ENCODE measurements around the gene CMTM6. TPM values are rescaled to one million over a fixed set of nuclear protein-coding genes. Genes with fewer than 3 reads are reported as not detected.
A peak's percentile ranks its signal among the peaks of the same experiment; 100 is the strongest.

Gene CMTM6
- total and polyA plus RNA-seq, 2 of the 8 experiments (the other 6 are each of a cell fraction or from before 2014, with no cell fraction given): 24.0 to 51.5 TPM

- Histone ChIP-seq H3K79me2 (ENCODE audit: control insufficient read depth in 1 of 2, insufficient read depth in 2 of 2, low read length in 2 of 2) (no peaks in the 10 kb centered on the region; a peak in 1 of 4 replicates), H2BK12ac (ENCODE audit: low read depth, low read length) (no peak overlapping the region), H3K4me1 (replicated peaks in 1 of 4; ENCODE audit: control insufficient read depth in 3 of 4, insufficient read depth in 4 of 4, low read length in 3 of 4) (peaks cover 0 to 5% (median 1%) of the 10 kb centered on the region in 4 experiments; a peak in 2 of 7 replicates), H2BK20ac (ENCODE audit: low read length) (no peak overlapping the region), H3K4ac (replicated peaks; ENCODE audit: insufficient read length, low read depth, low read length) (no peak overlapping the region), H3K36me3 (ENCODE audit: control insufficient read depth in 2 of 4, insufficient read depth in 4 of 4, low read length in 3 of 4) (peaks cover 0 to 2% (median 0%) of the 10 kb centered on the region in 4 experiments; a peak in 1 of 8 replicates), H3K4me2 (ENCODE audit: insufficient read depth in 1 of 2, low read depth in 2 of 2, low read length in 2 of 2) (no peak overlapping the region), H3K56ac (replicated peaks; ENCODE audit: insufficient read length, low read depth, low read length) (no peak overlapping the region), H3K23me2 (ENCODE audit: low read depth, low read length) (peaks cover 1% of the 10 kb centered on the region; the same call in 1 of the 2 replicates), H3K79me1 (ENCODE audit: low read depth, low read length) (peaks cover 5% of the 10 kb centered on the region), H2AK5ac (ENCODE audit: low read depth, low read length) (no peak overlapping the region), H4K5ac (ENCODE audit: insufficient read length, low read depth, low read length) (no peak overlapping the region), H4K8ac (ENCODE audit: extremely low read depth, insufficient read depth, low read length) (no peak overlapping the region), H3K27me3 (replicated peaks in 1 of 4; ENCODE audit: control insufficient read depth in 3 of 4, extremely low read depth in 1 of 4, insufficient read depth in 3 of 4, low read length in 3 of 4) (no peaks in the 10 kb centered on the region), H3K14ac (ENCODE audit: insufficient read length) (no peak overlapping the region), H4K91ac (replicated peaks; ENCODE audit: insufficient read length, low read length) (no peak overlapping the region), H3K23ac (ENCODE audit: insufficient read length) (no peak overlapping the region), H2AFZ (ENCODE audit: low read length) (no peak overlapping the region), H2BK15ac (ENCODE audit: low read length) (no peak overlapping the region), H2BK5ac (ENCODE audit: low read depth, low read length) (no peak overlapping the region), H3K9ac (replicated peaks in 1 of 4; ENCODE audit: extremely low read depth in 1 of 4, low read depth in 3 of 4, low read length in 3 of 4) (no peak overlapping the region), H3K9me3 (ENCODE audit: insufficient read depth in 2 of 2, low read depth in 1 of 2, low read length in 1 of 2) (no peaks in the 10 kb centered on the region), H3K27ac (ENCODE audit: low read depth, low read length) (no peak overlapping the region), H3K18ac (ENCODE audit: extremely low read depth, low read length) (no peak overlapping the region), H3K4me3 (ENCODE audit: extremely low read depth in 1 of 4, insufficient read depth in 2 of 4, low read depth in 3 of 4, low read length in 4 of 4) (no peak overlapping the region), H4K20me1 (replicated peaks in 1 of 2; ENCODE audit: control insufficient read depth in 1 of 2, insufficient read depth in 2 of 2, low read length in 2 of 2) (peaks cover 0 to 1% of the 10 kb centered on the region in 2 experiments), H2BK120ac (replicated peaks; ENCODE audit: low read depth, low read length) (no peak overlapping the region)
- CTCF ChIA-PET (ENCODE audit: partially characterized antibody): interaction anchor here (0.6 to 5.8 kb wide), 11 partner anchors 8 to 203 kb away, joined by 3 to 44 read pairs (median 4); no protein-coding TSS in a partner anchor
- POLR2A ChIA-PET (ENCODE audit: partially characterized antibody): interaction anchor here (1.0 kb wide), 1 partner anchor 17 kb away, joined by 4 read pairs; no protein-coding TSS in a partner anchor
- TF ChIP-seq SAP30 (IDR thresholded peaks at IDR 0.05; ENCODE audit: insufficient read depth, insufficient replicate concordance, low read length): no peak
- TF ChIP-seq POLR2AphosphoS5 (IDR thresholded peaks at IDR 0.05; ENCODE audit: low read depth, low read length): no peak
- no peak for TF ChIP-seq EGR1 (IDR thresholded peaks at IDR 0.05; ENCODE audit: borderline replicate concordance, low read depth, low read length)
- TF ChIP-seq, protein P1, sequence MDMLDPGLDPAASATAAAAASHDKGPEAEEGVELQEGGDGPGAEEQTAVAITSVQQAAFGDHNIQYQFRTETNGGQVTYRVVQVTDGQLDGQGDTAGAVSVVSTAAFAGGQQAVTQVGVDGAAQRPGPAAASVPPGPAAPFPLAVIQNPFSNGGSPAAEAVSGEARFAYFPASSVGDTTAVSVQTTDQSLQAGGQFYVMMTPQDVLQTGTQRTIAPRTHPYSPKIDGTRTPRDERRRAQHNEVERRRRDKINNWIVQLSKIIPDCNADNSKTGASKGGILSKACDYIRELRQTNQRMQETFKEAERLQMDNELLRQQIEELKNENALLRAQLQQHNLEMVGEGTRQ (IDR thresholded peaks at IDR 0.05; ENCODE audit: low read length): no peak
- no peak for TF ChIP-seq CBX5 (IDR thresholded peaks at IDR 0.05; ENCODE audit: low read depth, low read length)
- FAIRE-seq (no peak), DNase-seq (ENCODE audit: low read depth in 1 of 2, low spot score in 2 of 2) (peak in 1 of 2 experiments; percentile 32)
- 91% methylated on average over 10 of the region's 10 CpGs; no CpG with 5 or more reads in 1 of the 2 experiments for WGBS, 2 experiments (ENCODE audit: extremely low coverage in 1 of 2, insufficient coverage in 1 of 2, insufficient read length in 1 of 2, insufficient replicate concordance in 2 of 2, low coverage in 1 of 2, low lambda C conversion rate in 2 of 2, missing lambda C conversion rate in 1 of 2)
Observed at GRCh38 chr3:32440611-32441350, 61.9 kb downstream of the CMTM6 start.

Measured in H1 (cell line).